ENCODE results near the gene RNF121.
A peak's percentile ranks its signal among the peaks of the same experiment; 100 is the strongest.

Gene RNF121

GRCh38 chr11:72037554-72038311 is 108.9 kb downstream of the RNF121 start:
- no peak for DNase-seq (ENCODE audit: low spot score)

DNA sequence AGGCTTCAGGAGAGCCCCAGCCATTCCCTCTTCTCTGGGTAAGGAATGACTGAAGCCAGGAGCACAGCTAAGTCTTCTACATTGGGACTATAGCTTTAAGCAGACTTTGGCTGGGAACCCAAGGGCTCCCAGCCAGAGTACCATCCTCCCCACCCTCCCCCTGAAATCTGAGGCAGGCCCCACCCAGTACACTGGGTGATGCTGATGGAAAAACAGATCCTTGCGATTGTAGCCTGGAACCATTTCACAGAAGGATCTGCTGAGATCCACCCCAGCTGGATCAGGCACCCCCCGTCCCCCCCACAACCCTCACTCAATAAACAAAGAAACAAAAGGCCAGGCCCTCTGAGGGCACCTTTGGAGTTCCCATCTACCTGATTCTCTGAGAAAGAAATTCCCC is 109.6 kb downstream of the RNF121 start:
- no peak for DNase-seq (ENCODE audit: low spot score)

DNA sequence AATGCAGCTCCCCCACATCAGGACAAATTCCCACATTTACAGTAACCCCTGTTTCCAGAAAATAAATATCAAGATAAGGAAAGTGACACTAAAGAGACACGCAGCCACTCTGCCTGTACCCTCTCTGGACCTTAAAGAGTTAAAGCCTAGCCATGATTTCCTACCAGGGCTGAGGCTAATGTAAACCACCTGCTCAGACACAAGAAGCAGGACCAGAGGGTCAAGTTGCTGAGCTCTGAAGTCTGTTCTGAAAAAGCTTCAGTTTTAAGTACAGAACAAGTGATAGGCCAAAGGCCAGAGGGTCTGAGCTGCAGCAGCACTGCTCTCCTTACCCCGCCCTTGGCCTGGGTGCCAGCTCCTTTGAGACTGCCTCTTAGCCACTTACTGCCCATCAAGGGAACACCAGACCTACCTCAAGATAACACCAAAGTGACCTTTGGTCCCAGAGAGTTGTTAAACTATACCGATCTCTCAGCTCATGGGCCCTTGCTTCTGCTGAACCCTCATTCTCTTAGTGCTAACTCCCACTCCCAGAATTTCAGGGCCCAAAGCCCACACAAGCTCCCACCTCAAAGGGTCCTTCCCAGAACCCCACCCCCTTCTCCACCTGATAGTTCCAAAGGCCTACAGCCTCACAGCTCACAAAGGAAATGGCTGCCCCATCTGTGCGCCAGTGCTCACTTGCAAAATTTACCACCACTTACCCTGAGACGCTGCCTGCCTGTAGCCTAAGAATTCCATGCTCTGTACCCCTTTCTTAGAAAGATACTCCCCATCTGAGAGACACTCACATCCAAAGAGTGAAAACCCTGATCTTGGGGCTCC is 110.4 kb downstream of the RNF121 start:
- DNase-seq (ENCODE audit: low spot score): no peak

- DNase-seq (ENCODE audit: low spot score): no peak
Measured at GRCh38 chr11:72039856-72040401, 111.1 kb downstream of the RNF121 start.

DNA sequence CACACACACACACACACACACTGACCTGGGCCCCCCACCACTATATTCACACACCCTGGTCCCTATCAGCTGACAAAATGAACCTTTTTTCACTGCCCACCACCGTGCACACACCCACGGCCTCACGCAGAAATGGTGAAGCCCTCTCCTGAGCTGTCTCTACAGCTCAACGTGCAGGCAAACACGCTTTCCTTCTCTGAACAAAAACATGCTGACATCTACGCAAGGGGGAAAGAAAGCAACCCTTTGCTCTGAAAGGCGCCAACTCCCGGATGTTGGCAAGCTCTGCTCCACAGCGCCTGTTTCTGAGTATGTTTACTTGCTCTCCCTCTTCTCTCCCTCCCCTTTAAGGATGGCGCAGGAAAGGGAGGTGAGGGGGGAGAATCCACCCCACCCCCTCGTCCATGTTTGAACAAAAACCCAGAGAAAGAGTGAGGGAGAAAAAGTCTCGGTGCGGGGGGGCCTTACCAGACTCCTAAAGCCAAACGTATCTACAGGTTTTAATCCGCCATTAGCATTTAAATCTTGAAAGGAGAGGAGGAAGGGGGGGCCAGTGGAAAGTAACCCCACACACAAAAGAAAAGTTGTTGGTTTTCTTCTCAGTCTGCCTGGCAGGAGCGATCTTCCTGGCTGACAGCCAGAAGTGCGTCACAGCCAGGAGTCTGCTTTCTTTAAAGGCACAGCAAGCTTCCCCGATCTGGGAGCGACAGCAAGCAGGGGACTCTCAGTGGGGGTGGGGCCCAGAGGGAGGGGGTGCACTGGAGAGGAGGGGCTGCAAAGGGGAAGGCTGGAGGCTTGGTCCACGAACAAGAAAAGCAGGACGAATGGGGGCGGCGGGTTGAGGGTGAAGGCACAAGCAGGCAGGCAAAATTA is 111.9 kb downstream of the RNF121 start:
- peak; percentile 80 for DNase-seq (ENCODE audit: low spot score)

GRCh38 chr11:72041364-72042063 is 112.7 kb downstream of the RNF121 start:
- DNase-seq (ENCODE audit: low spot score): peak; percentile 40

GRCh38 chr11:72042064-72042745 is 113.4 kb downstream of the RNF121 start:
- no peak for DNase-seq (ENCODE audit: low spot score)

DNA sequence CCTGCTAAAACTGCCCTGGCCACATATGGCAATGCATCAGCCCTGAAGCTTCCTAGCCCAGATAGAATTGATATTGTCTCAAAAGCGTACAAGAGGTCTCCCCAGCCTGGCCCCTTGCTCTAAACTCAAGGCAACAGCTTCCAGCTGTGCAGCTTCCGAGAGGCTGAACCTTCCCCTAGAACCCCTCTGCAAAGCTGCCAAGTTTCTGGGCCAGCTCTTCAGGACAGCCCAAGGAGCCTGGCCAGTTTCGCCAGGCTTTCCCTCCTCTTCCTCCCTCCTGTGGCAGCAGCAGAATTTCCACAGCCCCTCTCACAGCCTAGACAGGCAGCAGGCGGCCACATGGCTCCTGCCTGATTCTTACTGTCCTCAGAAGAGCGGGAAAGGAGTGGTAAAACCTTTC is 117.0 kb downstream of the RNF121 start:
- no peak for DNase-seq (ENCODE audit: low spot score)

All from CD4-positive, alpha-beta T cell treated with Interleukin-2 at 100 ng/mL for 4 hours (primary cell).